Mesothelial cell of epicardium (in vitro differentiated cells): Measurements from ENCODE around the gene MVB12B. TPM values are rescaled to one million over a fixed set of nuclear protein-coding genes. Genes with fewer than 3 reads are reported as not detected.
"Not testable (repeated sequence)": the region's sequence is repeated elsewhere in the genome, so short reads cannot be mapped to it uniquely, and the experiment has no call there.

Experiments used
- DNase-seq, 2 experiments: peaks; one replicate each; pipeline ENCODE4 v3.0.0; 2021; ENCODE audit warnings: low spot score in 2 of 2; ENCODE audit not compliant: unreplicated experiment in 2 of 2
- H3K27ac Mint-ChIP-seq: 2 replicates; pipeline ENCODE4 v1.8.0; 2021; ENCODE audit warnings: mixed read lengths
- H3K27me3 Mint-ChIP-seq: 2 replicates; pipeline ENCODE4 v1.8.0; 2021; ENCODE audit warnings: low read depth, mixed read lengths
- H3K36me3 Mint-ChIP-seq: 2 replicates; pipeline ENCODE4 v1.8.0; 2021; ENCODE audit warnings: mixed read lengths
- H3K4me1 Mint-ChIP-seq: 2 replicates; pipeline ENCODE4 v1.8.0; 2021; ENCODE audit warnings: mixed read lengths
- H3K4me3 Mint-ChIP-seq: 2 replicates; pipeline ENCODE4 v1.8.0; 2021; ENCODE audit warnings: mild to moderate bottlenecking, moderate library complexity, mixed read lengths
- H3K9me3 Mint-ChIP-seq: 2 replicates; pipeline ENCODE4 v1.8.0; 2021; ENCODE audit warnings: mixed read lengths
- total RNA-seq: library from RNA; stranded (reverse); gene quantifications from 3 replicates; pipeline ENCODE4 v1.2.1, GENCODE V29; 2021
- TF ChIP-seq, protein P1 (sequence below): fragments of 200-600 bp; sonication (generic); IDR thresholded peaks from one replicate; pipeline ENCODE4 v1.5.0; 2021; ENCODE audit warnings: antibody characterized with exemption; ENCODE audit not compliant: unreplicated experiment

The MVB12B gene
- total RNA-seq, 1 donor from 2014 or later: 43.7 TPM

DNA sequence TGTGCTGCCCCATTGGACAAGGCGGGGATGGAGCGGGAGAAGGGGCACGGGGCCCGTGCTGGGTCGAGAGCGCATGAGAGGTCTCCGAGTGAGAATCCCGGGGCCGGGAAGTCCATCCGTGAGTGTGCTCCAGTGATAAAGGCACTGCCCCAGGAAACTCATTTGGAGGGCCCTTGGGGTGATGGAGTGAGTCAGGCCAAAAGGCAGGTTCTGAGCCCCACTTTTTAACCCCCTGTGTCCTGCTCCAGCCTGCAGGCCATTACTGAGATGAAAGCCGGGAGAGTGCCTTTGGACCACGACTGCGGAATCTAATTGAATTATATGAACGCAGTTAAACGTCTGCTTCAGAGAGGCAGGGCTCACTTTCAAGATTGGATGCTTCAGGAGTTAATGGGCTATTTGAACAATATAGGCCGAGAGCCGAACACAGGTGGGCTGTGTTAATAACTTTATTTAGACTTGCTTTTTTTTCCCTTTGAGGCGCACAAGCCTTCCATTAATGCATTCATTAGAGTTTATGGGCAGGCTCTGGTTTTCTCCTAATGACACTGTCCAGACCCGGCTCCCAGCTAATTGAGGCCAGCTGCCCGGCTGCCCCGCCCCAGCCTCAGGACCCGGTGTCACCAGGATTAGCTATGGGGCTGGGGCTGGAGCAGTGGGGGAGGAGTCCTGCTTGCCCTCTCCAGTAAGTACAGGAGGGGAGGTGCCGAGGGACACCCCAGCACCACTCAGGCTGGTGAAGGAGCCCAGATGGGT, 208.0 kb downstream of the MVB12B start:
- no peak overlapping the region for H3K4me3 Mint-ChIP-seq
- TF ChIP-seq, protein P1, sequence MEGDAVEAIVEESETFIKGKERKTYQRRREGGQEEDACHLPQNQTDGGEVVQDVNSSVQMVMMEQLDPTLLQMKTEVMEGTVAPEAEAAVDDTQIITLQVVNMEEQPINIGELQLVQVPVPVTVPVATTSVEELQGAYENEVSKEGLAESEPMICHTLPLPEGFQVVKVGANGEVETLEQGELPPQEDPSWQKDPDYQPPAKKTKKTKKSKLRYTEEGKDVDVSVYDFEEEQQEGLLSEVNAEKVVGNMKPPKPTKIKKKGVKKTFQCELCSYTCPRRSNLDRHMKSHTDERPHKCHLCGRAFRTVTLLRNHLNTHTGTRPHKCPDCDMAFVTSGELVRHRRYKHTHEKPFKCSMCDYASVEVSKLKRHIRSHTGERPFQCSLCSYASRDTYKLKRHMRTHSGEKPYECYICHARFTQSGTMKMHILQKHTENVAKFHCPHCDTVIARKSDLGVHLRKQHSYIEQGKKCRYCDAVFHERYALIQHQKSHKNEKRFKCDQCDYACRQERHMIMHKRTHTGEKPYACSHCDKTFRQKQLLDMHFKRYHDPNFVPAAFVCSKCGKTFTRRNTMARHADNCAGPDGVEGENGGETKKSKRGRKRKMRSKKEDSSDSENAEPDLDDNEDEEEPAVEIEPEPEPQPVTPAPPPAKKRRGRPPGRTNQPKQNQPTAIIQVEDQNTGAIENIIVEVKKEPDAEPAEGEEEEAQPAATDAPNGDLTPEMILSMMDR: no peak
- H3K27ac Mint-ChIP-seq: no peak overlapping the region
- H3K27me3 Mint-ChIP-seq: peaks cover 36% of the 10 kb centered on the region
- H3K9me3 Mint-ChIP-seq: no peaks in the 10 kb centered on the region
- DNase-seq: no peak
- no peaks in the 10 kb centered on the region for H3K36me3 Mint-ChIP-seq
- H3K4me1 Mint-ChIP-seq: peaks cover 45% of the 10 kb centered on the region

DNA sequence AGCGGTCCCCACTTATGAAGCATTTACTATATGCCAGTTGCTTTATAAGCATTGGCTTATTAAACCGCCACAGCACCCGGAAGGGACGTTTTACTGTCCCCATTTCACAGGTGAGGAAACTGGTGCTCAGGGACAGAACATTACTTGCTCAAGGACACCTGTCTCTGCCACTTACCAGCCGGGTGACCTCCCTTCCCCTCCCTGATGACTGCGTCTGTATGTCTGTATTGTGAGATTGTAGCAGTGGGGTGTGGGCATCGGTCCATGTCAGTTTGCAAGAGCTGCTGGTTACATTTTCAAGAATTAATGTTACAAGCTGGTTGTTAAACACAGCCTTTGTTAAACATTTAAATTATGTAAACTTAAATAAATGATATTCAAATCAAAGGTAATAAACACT, 209.5 kb downstream of the MVB12B start:
- no peak overlapping the region for H3K27ac Mint-ChIP-seq
- H3K9me3 Mint-ChIP-seq: no peaks in the 10 kb centered on the region
- no peaks in the 10 kb centered on the region for H3K36me3 Mint-ChIP-seq
- H3K27me3 Mint-ChIP-seq: peaks cover 39% of the 10 kb centered on the region
- TF ChIP-seq, protein P1: no peak
- DNase-seq: no peak
- peaks cover 37% of the 10 kb centered on the region for H3K4me1 Mint-ChIP-seq
- no peak overlapping the region for H3K4me3 Mint-ChIP-seq

DNA sequence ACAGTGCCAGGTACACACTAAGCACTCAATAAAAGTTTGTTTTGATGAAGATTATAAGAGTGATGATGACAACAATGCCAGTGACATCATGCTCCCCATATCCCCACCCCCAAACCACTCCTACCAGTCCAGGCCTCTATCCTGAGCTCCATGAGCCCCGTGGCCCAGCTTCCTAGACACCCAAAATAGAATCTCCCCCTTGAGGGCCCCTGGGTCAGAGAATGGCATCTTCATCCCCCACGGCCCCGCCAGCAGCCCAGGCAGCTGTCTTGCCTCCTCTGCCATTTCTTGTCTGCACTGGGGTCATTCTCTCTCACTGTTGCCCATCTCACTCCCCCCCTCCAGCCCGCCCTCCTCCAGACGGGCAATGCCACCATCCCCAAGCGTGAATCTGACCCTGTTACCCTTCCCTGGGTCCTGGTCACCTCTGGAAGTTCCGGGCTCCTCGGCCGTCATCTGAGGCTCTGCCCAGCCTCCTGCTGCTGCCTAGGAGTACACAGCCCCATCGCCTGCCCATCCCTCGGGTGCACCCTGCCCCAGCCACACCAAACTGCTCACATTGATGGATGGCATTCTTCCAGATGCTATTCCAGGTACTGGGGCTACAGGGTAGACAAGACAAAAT, 210.3 kb downstream of the MVB12B start:
- Mint-ChIP-seq H3K4me1 (peaks cover 29% of the 10 kb centered on the region), H3K27me3 (peaks cover 39% of the 10 kb centered on the region)
- TF ChIP-seq, protein P1: no peak

DNA sequence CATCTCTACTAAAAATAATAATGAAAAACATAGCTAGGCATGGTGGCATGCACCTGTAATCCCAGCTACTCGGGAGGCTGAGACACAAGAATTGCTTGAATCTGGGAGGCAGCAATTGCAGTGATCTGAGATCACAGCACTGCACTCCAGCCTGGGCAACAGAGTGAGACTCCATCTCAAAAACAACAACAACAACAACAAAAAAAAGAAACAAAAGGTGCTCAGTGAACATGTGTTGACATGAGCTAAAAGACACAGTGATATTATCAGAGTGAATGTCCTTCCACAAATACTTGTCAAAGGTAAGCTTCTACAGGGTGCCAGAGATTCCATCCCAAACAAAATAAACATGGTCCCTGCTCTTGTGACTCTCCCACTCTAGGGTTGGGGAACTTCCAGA, 211.9 kb downstream of the MVB12B start:
- Mint-ChIP-seq H3K27me3 (peaks cover 29% of the 10 kb centered on the region), H3K36me3 (no peaks in the 10 kb centered on the region), H3K4me3 (no peak overlapping the region), H3K27ac (no peak overlapping the region), H3K4me1 (peaks cover 15% of the 10 kb centered on the region), H3K9me3 (no peaks in the 10 kb centered on the region)
- TF ChIP-seq, protein P1: no peak
- no peak for DNase-seq

More for the DNA sequence above, 210.3 kb downstream of the MVB12B start:
- DNase-seq: no peak
- H3K4me3 Mint-ChIP-seq: no peak overlapping the region
- H3K36me3 Mint-ChIP-seq: no peaks in the 10 kb centered on the region
- no peaks in the 10 kb centered on the region for H3K9me3 Mint-ChIP-seq
- H3K27ac Mint-ChIP-seq: no peak overlapping the region

DNA sequence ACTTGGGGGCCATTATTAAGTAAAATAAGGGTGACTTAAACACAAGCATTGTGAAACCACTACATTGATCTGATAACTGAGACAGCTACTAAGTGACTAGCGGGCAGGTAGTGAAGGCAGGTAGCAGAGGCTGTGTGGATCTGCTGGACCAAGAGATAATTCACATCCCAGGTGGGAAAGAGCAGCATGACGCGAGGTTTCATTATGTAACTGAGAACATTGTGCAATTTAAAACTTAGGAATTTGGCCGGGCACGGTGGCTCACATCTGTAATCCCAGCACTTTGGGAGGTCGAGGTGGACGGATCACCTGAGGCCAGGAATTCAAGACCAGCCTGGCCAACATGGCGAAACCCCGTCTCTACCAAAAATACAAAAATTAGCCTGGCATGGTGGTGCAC, 213.8 kb downstream of the MVB12B start:
- H3K9me3 Mint-ChIP-seq, H3K27ac Mint-ChIP-seq, DNase-seq, H3K4me3 Mint-ChIP-seq, H3K4me1 Mint-ChIP-seq, H3K36me3 Mint-ChIP-seq: not testable (repeated sequence)
- peaks cover 11% of the 10 kb centered on the region for H3K27me3 Mint-ChIP-seq

DNA sequence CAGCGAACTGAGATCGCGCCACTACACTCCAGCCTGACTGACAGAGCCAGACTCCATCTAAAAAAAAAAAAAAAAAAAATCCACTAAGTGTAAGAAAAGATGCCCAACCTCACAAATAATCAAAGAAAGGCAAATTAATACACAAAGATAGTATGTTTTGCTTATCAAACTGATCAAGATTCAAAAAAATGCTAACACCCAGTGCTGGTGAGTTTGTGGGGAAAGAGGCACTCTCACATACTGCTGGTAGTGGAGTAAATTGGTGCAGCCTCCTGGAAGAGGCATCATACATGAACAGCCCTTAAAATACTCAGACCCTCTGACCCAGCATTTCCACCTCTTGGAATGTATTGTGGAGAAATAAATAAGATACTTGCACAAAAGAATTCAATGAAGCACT, 216.9 kb downstream of the MVB12B start:
- Mint-ChIP-seq H3K4me1 (no peaks in the 10 kb centered on the region), H3K4me3 (no peak overlapping the region)
- TF ChIP-seq, protein P1: no peak

More for the DNA sequence above, 216.9 kb downstream of the MVB12B start:
- Mint-ChIP-seq H3K9me3 (peaks cover 4% of the 10 kb centered on the region), H3K27ac (no peak overlapping the region), H3K27me3 (peaks cover 3% of the 10 kb centered on the region), H3K36me3 (no peaks in the 10 kb centered on the region)
- DNase-seq: no peak
